ENCODE results near the gene ZEB1. TPM values are rescaled to one million over a fixed set of nuclear protein-coding genes. Genes with fewer than 3 reads are reported as not detected.

Gene ZEB1
- total and polyA plus RNA-seq, 2 donors, result 17.8 to 71.5 TPM

GRCh38 chr10:31508234-31508633 lies 189.2 kb downstream of the ZEB1 start:
- no peaks in the 10 kb centered on the region for H3K27me3 ChIP-seq (ENCODE audit: control insufficient read depth in 2 of 2, insufficient read depth in 1 of 2, low read length in 1 of 2)
- WGBS, result 98% methylated on average over 4 of the region's 4 CpGs
- H3K4me1 ChIP-seq (ENCODE audit: control insufficient read depth in 2 of 2, insufficient read depth in 2 of 2, low read length in 2 of 2), result no peaks in the 10 kb centered on the region
- H3K4me3 ChIP-seq (ENCODE audit: low read length in 2 of 2), result no peak overlapping the region
- H3K9me3 ChIP-seq (ENCODE audit: control insufficient read depth in 2 of 2, insufficient read depth in 1 of 2, low read length in 1 of 2), result peaks cover 4 to 8% of the 10 kb centered on the region in 2 donors
- H3K27ac ChIP-seq (ENCODE audit: low read depth in 1 of 2, low read length in 1 of 2), result no peak overlapping the region
- DNase-seq (ENCODE audit: low read depth in 6 of 9, low spot score in 9 of 9), result no peak
- peaks cover 23 to 51% of the 10 kb centered on the region in 2 donors for H3K36me3 ChIP-seq (ENCODE audit: control insufficient read depth in 2 of 2, insufficient read depth in 2 of 2, low read length in 1 of 2)

GRCh38 chr10:31508882-31509281 lies 189.9 kb downstream of the ZEB1 start:
- WGBS, result 98% methylated on average over 5 of the region's 5 CpGs
- peaks cover 23 to 56% of the 10 kb centered on the region in 2 donors for H3K36me3 ChIP-seq (ENCODE audit: control insufficient read depth in 2 of 2, insufficient read depth in 2 of 2, low read length in 1 of 2)
- no peaks in the 10 kb centered on the region for H3K4me1 ChIP-seq (ENCODE audit: control insufficient read depth in 2 of 2, insufficient read depth in 2 of 2, low read length in 2 of 2)
- H3K27ac ChIP-seq (ENCODE audit: low read depth in 1 of 2, low read length in 1 of 2), result no peak overlapping the region
- H3K9me3 ChIP-seq (ENCODE audit: control insufficient read depth in 2 of 2, insufficient read depth in 1 of 2, low read length in 1 of 2), result peaks cover 4 to 8% of the 10 kb centered on the region in 2 donors
- no peaks in the 10 kb centered on the region for H3K27me3 ChIP-seq (ENCODE audit: control insufficient read depth in 2 of 2, insufficient read depth in 1 of 2, low read length in 1 of 2)
- H3K4me3 ChIP-seq (ENCODE audit: low read length in 2 of 2), result no peak overlapping the region
- no peak for DNase-seq (ENCODE audit: low read depth in 6 of 9, low spot score in 9 of 9)

DNA sequence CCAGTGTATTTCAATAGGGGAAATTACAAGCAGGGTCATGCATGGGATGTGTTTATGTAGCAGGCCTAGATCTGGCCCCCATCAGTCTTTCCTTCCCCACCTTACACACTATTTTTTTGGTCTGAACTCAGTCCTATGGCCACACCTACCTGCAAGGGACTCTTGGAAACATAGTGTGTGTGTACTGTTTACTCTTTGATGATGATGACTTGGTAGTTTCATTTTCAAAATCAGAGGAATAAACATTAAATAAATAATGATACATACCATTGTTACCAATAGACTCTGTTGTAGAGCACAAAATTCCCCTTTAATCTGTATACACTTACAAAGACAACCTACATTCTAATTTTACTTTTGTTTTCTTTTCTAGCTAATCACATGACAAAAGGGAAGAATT lies 191.0 kb downstream of the ZEB1 start:
- Histone ChIP-seq H3K9me3 (ENCODE audit: control insufficient read depth in 2 of 2, insufficient read depth in 1 of 2, low read length in 1 of 2) (peaks cover 2 to 8% of the 10 kb centered on the region in 2 donors), H3K36me3 (ENCODE audit: control insufficient read depth in 2 of 2, insufficient read depth in 2 of 2, low read length in 1 of 2) (peaks cover 23 to 64% of the 10 kb centered on the region in 2 donors), H3K4me3 (ENCODE audit: low read length in 2 of 2) (no peak overlapping the region), H3K4me1 (ENCODE audit: control insufficient read depth in 2 of 2, insufficient read depth in 2 of 2, low read length in 2 of 2) (no peaks in the 10 kb centered on the region), H3K27me3 (ENCODE audit: control insufficient read depth in 2 of 2, insufficient read depth in 1 of 2, low read length in 1 of 2) (no peaks in the 10 kb centered on the region), H3K27ac (ENCODE audit: low read depth in 1 of 2, low read length in 1 of 2) (no peak overlapping the region)
- no peak for DNase-seq (ENCODE audit: low read depth in 6 of 9, low spot score in 9 of 9)

- DNase-seq (ENCODE audit: low read depth in 6 of 9, low spot score in 9 of 9), result no peak
- H3K4me1 ChIP-seq (ENCODE audit: control insufficient read depth in 2 of 2, insufficient read depth in 2 of 2, low read length in 2 of 2), result no peaks in the 10 kb centered on the region
- no peaks in the 10 kb centered on the region for H3K9me3 ChIP-seq (ENCODE audit: control insufficient read depth in 2 of 2, insufficient read depth in 1 of 2, low read length in 1 of 2)
- no peaks in the 10 kb centered on the region for H3K27me3 ChIP-seq (ENCODE audit: control insufficient read depth in 2 of 2, insufficient read depth in 1 of 2, low read length in 1 of 2)
- WGBS, result 95% methylated on average over 2 of the region's 2 CpGs
- H3K27ac ChIP-seq (ENCODE audit: low read depth in 1 of 2, low read length in 1 of 2), result no peak overlapping the region
- peaks cover 10 to 65% of the 10 kb centered on the region in 2 donors for H3K36me3 ChIP-seq (ENCODE audit: control insufficient read depth in 2 of 2, insufficient read depth in 2 of 2, low read length in 1 of 2)
- no peak overlapping the region for H3K4me3 ChIP-seq (ENCODE audit: low read length in 2 of 2)
These were observed 196.1 kb downstream of the ZEB1 start for GRCh38 chr10:31515116-31515515.

DNA sequence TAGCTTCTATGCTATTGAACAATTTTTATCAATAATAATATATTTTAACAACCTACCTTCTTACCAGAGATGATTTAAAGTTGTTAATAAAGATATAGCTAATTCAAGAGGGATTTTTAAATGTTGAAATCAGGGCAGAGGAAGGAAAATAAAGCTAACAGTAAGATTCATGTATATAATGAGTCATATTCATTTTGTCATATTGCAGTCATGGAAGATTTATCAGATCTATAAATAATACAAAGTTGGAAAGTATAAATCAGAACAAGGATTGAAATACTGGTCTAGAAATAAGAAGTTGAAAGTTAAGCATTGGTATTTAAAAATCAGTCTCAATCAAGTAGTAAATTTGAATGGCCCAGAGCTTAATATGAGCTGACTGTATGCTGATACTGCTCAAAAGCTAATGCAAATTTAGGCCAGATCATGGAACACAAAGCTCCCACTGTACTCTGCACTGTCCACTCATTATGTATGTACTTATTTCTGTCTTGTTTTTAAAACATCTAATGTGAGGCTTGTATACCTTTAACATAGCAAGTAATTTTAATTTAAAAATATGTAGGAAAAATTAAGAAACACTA lies 196.9 kb downstream of the ZEB1 start:
- no peaks in the 10 kb centered on the region for H3K27me3 ChIP-seq (ENCODE audit: control insufficient read depth in 2 of 2, insufficient read depth in 1 of 2, low read length in 1 of 2)
- no peak overlapping the region for H3K4me3 ChIP-seq (ENCODE audit: low read length in 2 of 2)
- no peaks in the 10 kb centered on the region for H3K4me1 ChIP-seq (ENCODE audit: control insufficient read depth in 2 of 2, insufficient read depth in 2 of 2, low read length in 2 of 2)
- H3K27ac ChIP-seq (ENCODE audit: low read depth in 1 of 2, low read length in 1 of 2), result no peak overlapping the region
- H3K36me3 ChIP-seq (ENCODE audit: control insufficient read depth in 2 of 2, insufficient read depth in 2 of 2, low read length in 1 of 2), result peaks cover 18 to 65% of the 10 kb centered on the region in 2 donors
- no peak for DNase-seq (ENCODE audit: low read depth in 6 of 9, low spot score in 9 of 9)
- H3K9me3 ChIP-seq (ENCODE audit: control insufficient read depth in 2 of 2, insufficient read depth in 1 of 2, low read length in 1 of 2), result no peaks in the 10 kb centered on the region

- no peak for DNase-seq (ENCODE audit: low read depth in 6 of 9, low spot score in 9 of 9)
- Histone ChIP-seq H3K9me3 (ENCODE audit: control insufficient read depth in 2 of 2, insufficient read depth in 1 of 2, low read length in 1 of 2) (no peaks in the 10 kb centered on the region), H3K27ac (ENCODE audit: low read depth in 1 of 2, low read length in 1 of 2) (no peak overlapping the region), H3K4me3 (ENCODE audit: low read length in 2 of 2) (no peak overlapping the region), H3K36me3 (ENCODE audit: control insufficient read depth in 2 of 2, insufficient read depth in 2 of 2, low read length in 1 of 2) (peaks cover 43 to 64% of the 10 kb centered on the region in 2 donors), H3K4me1 (ENCODE audit: control insufficient read depth in 2 of 2, insufficient read depth in 2 of 2, low read length in 2 of 2) (no peaks in the 10 kb centered on the region), H3K27me3 (ENCODE audit: control insufficient read depth in 2 of 2, insufficient read depth in 1 of 2, low read length in 1 of 2) (no peaks in the 10 kb centered on the region)
- WGBS, result 98% methylated on average over 4 of the region's 4 CpGs
These were observed 202.2 kb downstream of the ZEB1 start for GRCh38 chr10:31520986-31521831.

DNA sequence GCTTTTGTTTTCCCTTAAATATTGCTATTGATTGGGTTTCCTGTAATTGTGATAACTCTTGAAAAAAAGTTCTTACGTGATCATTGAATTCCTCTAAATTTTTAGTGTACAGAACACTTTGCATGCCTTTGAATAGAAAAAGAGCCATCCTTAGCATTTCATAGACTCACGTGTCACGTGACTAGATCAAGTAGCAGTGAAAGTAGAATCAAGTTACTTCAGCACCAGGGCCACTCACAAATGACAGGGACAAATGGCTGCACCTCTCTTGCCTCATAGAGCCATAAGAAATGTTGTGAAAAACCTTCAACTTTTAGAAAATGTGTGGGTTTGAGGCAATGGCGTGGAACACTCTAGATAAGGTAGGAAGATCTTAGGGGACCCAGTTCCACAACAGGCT lies 203.8 kb downstream of the ZEB1 start:
- no peak for DNase-seq (ENCODE audit: low read depth in 6 of 9, low spot score in 9 of 9)
- Histone ChIP-seq H3K36me3 (ENCODE audit: control insufficient read depth in 2 of 2, insufficient read depth in 2 of 2, low read length in 1 of 2) (peaks cover 51 to 64% of the 10 kb centered on the region in 2 donors), H3K9me3 (ENCODE audit: control insufficient read depth in 2 of 2, insufficient read depth in 1 of 2, low read length in 1 of 2) (no peaks in the 10 kb centered on the region), H3K27ac (ENCODE audit: low read depth in 1 of 2, low read length in 1 of 2) (no peak overlapping the region), H3K27me3 (ENCODE audit: control insufficient read depth in 2 of 2, insufficient read depth in 1 of 2, low read length in 1 of 2) (no peaks in the 10 kb centered on the region), H3K4me3 (ENCODE audit: low read length in 2 of 2) (no peak overlapping the region), H3K4me1 (ENCODE audit: control insufficient read depth in 2 of 2, insufficient read depth in 2 of 2, low read length in 2 of 2) (no peaks in the 10 kb centered on the region)
- 96% methylated on average over 4 of the region's 4 CpGs for WGBS

DNA sequence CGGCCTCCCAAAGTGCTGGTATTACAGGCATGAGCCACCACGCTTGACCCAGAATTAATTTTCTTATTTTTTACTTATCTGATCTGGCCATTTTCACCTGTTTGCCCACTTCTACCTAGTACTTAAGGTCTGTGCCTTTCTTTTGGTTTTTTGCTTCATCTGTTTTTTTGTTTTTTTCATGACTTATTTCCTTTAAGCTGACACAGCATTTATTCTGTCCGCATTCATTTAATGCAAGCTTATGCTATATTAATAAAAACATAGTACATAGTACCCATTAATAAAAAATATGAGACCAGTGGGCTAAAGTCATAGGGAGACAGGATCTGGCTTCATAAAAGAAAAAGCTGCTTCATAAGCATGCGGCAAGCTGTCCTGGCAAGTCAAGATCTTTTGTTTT lies 205.4 kb downstream of the ZEB1 start:
- DNase-seq (ENCODE audit: low read depth in 6 of 9, low spot score in 9 of 9), result no peak
- Histone ChIP-seq H3K27me3 (ENCODE audit: control insufficient read depth in 2 of 2, insufficient read depth in 1 of 2, low read length in 1 of 2) (no peaks in the 10 kb centered on the region), H3K4me3 (ENCODE audit: low read length in 2 of 2) (no peak overlapping the region), H3K27ac (ENCODE audit: low read depth in 1 of 2, low read length in 1 of 2) (no peak overlapping the region), H3K4me1 (ENCODE audit: control insufficient read depth in 2 of 2, insufficient read depth in 2 of 2, low read length in 2 of 2) (no peaks in the 10 kb centered on the region), H3K36me3 (ENCODE audit: control insufficient read depth in 2 of 2, insufficient read depth in 2 of 2, low read length in 1 of 2) (peaks cover 51 to 65% of the 10 kb centered on the region in 2 donors), H3K9me3 (ENCODE audit: control insufficient read depth in 2 of 2, insufficient read depth in 1 of 2, low read length in 1 of 2) (no peaks in the 10 kb centered on the region)
- WGBS, result 97% methylated on average over 4 of the region's 4 CpGs

- 96% methylated on average over 4 of the region's 4 CpGs for WGBS
- peaks cover 37 to 51% of the 10 kb centered on the region in 2 donors for H3K36me3 ChIP-seq (ENCODE audit: control insufficient read depth in 2 of 2, insufficient read depth in 2 of 2, low read length in 1 of 2)
These were observed 207.2 kb downstream of the ZEB1 start for GRCh38 chr10:31526178-31526577.

More at GRCh38 chr10:31526178-31526577, 207.2 kb downstream of the ZEB1 start:
- no peak overlapping the region for H3K4me3 ChIP-seq (ENCODE audit: low read length in 2 of 2)
- H3K9me3 ChIP-seq (ENCODE audit: control insufficient read depth in 2 of 2, insufficient read depth in 1 of 2, low read length in 1 of 2), result no peaks in the 10 kb centered on the region
- H3K27me3 ChIP-seq (ENCODE audit: control insufficient read depth in 2 of 2, insufficient read depth in 1 of 2, low read length in 1 of 2), result no peaks in the 10 kb centered on the region
- H3K4me1 ChIP-seq (ENCODE audit: control insufficient read depth in 2 of 2, insufficient read depth in 2 of 2, low read length in 2 of 2), result no peaks in the 10 kb centered on the region
- DNase-seq (ENCODE audit: low read depth in 6 of 9, low spot score in 9 of 9), result no peak
- no peak overlapping the region for H3K27ac ChIP-seq (ENCODE audit: low read depth in 1 of 2, low read length in 1 of 2)

All from thymus (tissue), 11 donors.